ENCODE measurements around the gene USP17L13. TPM values are rescaled to one million over a fixed set of nuclear protein-coding genes. Genes with fewer than 3 reads are reported as not detected.
A peak's percentile ranks its signal among the peaks of the same experiment; 100 is the strongest.
"Not testable (repeated sequence)": the region's sequence is repeated elsewhere in the genome, so short reads cannot be mapped to it uniquely, and the experiment has no call there.

Gene USP17L13
- total RNA-seq, 1 donor from 2014 or later = not detected

- not testable (repeated sequence) for H3K27me3 Mint-ChIP-seq (ENCODE audit: unreplicated experiment); H3K9me3 Mint-ChIP-seq (ENCODE audit: unreplicated experiment); H3K36me3 Mint-ChIP-seq (ENCODE audit: unreplicated experiment)
These were observed 37.9 kb downstream of the USP17L13 start, which contains the start of gene USP17L21 for GRCh38 chr4:9262572-9262971. Gene USP17L21, plus strand, starts transcription at chr4:9262872. Its CDS starts 0 bp downstream, at chr4:9262872.

GRCh38 chr4:9267319-9267718 lies 42.6 kb downstream of the USP17L13 start, which contains the start of gene USP17L22:
Gene USP17L22, plus strand, starts transcription at chr4:9267619. Its CDS starts 0 bp downstream, at chr4:9267619.
- H3K27me3 Mint-ChIP-seq (ENCODE audit: unreplicated experiment); H3K4me1 Mint-ChIP-seq (ENCODE audit: low read depth, unreplicated experiment); H3K9me3 Mint-ChIP-seq (ENCODE audit: unreplicated experiment); H3K4me3 Mint-ChIP-seq (ENCODE audit: unreplicated experiment); H3K36me3 Mint-ChIP-seq (ENCODE audit: unreplicated experiment); DNase-seq; H3K27ac Mint-ChIP-seq (ENCODE audit: unreplicated experiment): not testable (repeated sequence)

More at GRCh38 chr4:9262572-9262971, 37.9 kb downstream of the USP17L13 start, which contains the start of gene USP17L21:
- not testable (repeated sequence) for H3K4me1 Mint-ChIP-seq (ENCODE audit: low read depth, unreplicated experiment); H3K4me3 Mint-ChIP-seq (ENCODE audit: unreplicated experiment); DNase-seq; H3K27ac Mint-ChIP-seq (ENCODE audit: unreplicated experiment)

- peak; percentile 10 for DNase-seq
- H3K4me1 Mint-ChIP-seq (ENCODE audit: low read depth, unreplicated experiment); H3K4me3 Mint-ChIP-seq (ENCODE audit: unreplicated experiment); H3K9me3 Mint-ChIP-seq (ENCODE audit: unreplicated experiment); H3K27ac Mint-ChIP-seq (ENCODE audit: unreplicated experiment); H3K27me3 Mint-ChIP-seq (ENCODE audit: unreplicated experiment); H3K36me3 Mint-ChIP-seq (ENCODE audit: unreplicated experiment): not testable (repeated sequence)
These were observed 47.0 kb downstream of the USP17L13 start for GRCh38 chr4:9271719-9272118.

Other genes with a start within 250 kb of the USP17L13 start
- gene FAM90A26, start 54.5 kb upstream of the USP17L13 start, total RNA-seq (ENCODE audit: unreplicated experiment) = not detected
- gene USP17L10, start 14.2 kb upstream of the USP17L13 start, total RNA-seq (ENCODE audit: unreplicated experiment) = not detected
- gene USP17L11, start 9.5 kb upstream of the USP17L13 start, total RNA-seq (ENCODE audit: unreplicated experiment) = 0.42 TPM
- gene USP17L12, start 4.7 kb upstream of the USP17L13 start, total RNA-seq (ENCODE audit: unreplicated experiment) = not detected
- not detected for gene USP17L15, start 9.5 kb downstream of the USP17L13 start, total RNA-seq (ENCODE audit: unreplicated experiment)
- gene USP17L17, start 19.0 kb downstream of the USP17L13 start, total RNA-seq (ENCODE audit: unreplicated experiment) = not detected
- not detected for gene USP17L18, start 23.7 kb downstream of the USP17L13 start, total RNA-seq (ENCODE audit: unreplicated experiment)
- gene USP17L19, start 28.5 kb downstream of the USP17L13 start, total RNA-seq (ENCODE audit: unreplicated experiment) = not detected
- not detected for gene USP17L20, start 33.2 kb downstream of the USP17L13 start, total RNA-seq (ENCODE audit: unreplicated experiment)
- gene USP17L21, start 38.0 kb downstream of the USP17L13 start, total RNA-seq (ENCODE audit: unreplicated experiment) = not detected
- gene USP17L22, start 42.7 kb downstream of the USP17L13 start, total RNA-seq (ENCODE audit: unreplicated experiment) = not detected
- gene USP17L24, start 100.3 kb downstream of the USP17L13 start, total RNA-seq (ENCODE audit: unreplicated experiment) = not detected
- gene USP17L25, start 105.0 kb downstream of the USP17L13 start, total RNA-seq (ENCODE audit: unreplicated experiment) = not detected
- gene USP17L26, start 109.8 kb downstream of the USP17L13 start, total RNA-seq (ENCODE audit: unreplicated experiment) = not detected
- gene USP17L5, start 114.5 kb downstream of the USP17L13 start, total RNA-seq (ENCODE audit: unreplicated experiment) = not detected
- gene USP17L27, start 119.3 kb downstream of the USP17L13 start, total RNA-seq (ENCODE audit: unreplicated experiment) = not detected
- gene USP17L28, start 124.0 kb downstream of the USP17L13 start, total RNA-seq (ENCODE audit: unreplicated experiment) = not detected
- not detected for gene USP17L29, start 128.7 kb downstream of the USP17L13 start, total RNA-seq (ENCODE audit: unreplicated experiment)
- not detected for gene USP17L30, start 138.2 kb downstream of the USP17L13 start, total RNA-seq (ENCODE audit: unreplicated experiment)
- gene DEFB131A, start 219.5 kb downstream of the USP17L13 start, total RNA-seq (ENCODE audit: unreplicated experiment) = not detected

All from glutamatergic neuron (in vitro differentiated cells).